ENCODE data around the gene EFEMP1. TPM values are rescaled to one million over a fixed set of nuclear protein-coding genes. Genes with fewer than 3 reads are reported as not detected.
A peak's percentile ranks its signal among the peaks of the same experiment; 100 is the strongest.

The EFEMP1 gene
- total RNA-seq, 2 donors from 2014 or later: 25.1 to 129 TPM

DNA sequence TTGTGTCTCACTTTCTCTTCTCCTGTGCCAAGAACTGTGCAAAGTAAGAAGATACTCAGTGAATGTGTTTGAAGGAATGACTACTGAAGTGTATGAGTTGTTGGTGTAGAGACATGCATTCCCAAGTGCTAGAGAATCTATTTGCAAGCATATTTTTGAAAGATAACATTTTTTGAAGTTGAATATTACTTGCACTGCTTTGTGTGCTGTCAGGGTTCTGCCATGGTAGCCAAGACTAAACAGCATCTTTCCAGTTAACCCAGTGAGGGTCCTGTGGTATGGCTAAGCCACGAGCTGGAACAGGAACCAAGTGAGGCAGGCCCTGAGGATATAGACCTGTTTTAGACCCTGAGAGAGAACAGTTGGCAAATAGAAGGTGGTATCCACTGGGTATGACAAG, 35.2 kb upstream of the EFEMP1 start:
- 44 to 67% methylated on average over 1 of the region's 1 CpG for WGBS, 2 donors
- Histone ChIP-seq H3K4me3 (no peak overlapping the region), H3K27ac (peak overlapping the region in 1 of 4 donors; percentile 5), H3K27me3 (no peaks in the 10 kb centered on the region), H3K36me3 (replicated peaks in 1 of 2; ENCODE audit: insufficient read depth in 1 of 2, low read depth in 2 of 2) (no peaks in the 10 kb centered on the region), H3K9me3 (no peaks in the 10 kb centered on the region), H3K4me1 (peaks cover 15% of the 10 kb centered on the region)
- ATAC-seq: no peak
- no peak for DNase-seq
- intact Hi-C loops (cut with DNase I): loop anchor here (10.0 kb wide), 1 partner anchor 194 kb away; no protein-coding TSS in a partner anchor
- no peak for TF ChIP-seq POLR2A (IDR thresholded peaks at IDR 0.05)
- TF ChIP-seq, protein P1, sequence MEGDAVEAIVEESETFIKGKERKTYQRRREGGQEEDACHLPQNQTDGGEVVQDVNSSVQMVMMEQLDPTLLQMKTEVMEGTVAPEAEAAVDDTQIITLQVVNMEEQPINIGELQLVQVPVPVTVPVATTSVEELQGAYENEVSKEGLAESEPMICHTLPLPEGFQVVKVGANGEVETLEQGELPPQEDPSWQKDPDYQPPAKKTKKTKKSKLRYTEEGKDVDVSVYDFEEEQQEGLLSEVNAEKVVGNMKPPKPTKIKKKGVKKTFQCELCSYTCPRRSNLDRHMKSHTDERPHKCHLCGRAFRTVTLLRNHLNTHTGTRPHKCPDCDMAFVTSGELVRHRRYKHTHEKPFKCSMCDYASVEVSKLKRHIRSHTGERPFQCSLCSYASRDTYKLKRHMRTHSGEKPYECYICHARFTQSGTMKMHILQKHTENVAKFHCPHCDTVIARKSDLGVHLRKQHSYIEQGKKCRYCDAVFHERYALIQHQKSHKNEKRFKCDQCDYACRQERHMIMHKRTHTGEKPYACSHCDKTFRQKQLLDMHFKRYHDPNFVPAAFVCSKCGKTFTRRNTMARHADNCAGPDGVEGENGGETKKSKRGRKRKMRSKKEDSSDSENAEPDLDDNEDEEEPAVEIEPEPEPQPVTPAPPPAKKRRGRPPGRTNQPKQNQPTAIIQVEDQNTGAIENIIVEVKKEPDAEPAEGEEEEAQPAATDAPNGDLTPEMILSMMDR (IDR thresholded peaks at IDR 0.05): no peak

DNA sequence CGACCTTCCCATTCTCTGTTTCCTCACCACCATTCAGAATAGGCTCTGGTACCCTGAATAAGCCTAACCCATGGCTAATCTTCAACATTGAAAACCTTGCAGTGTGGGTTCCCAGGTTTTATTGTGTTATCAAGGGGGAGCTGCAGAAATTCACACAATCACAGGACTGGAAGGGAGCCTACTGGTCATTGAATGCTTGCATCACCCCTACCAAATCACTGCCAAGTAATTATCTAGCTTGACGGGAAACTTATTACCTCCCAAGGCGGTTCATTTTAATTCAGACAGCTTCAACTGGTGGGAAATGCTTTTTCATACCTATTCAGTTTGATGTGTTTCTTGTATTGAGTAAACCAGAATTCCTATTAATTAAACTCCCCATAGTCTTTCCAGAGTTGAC, 33.6 kb upstream of the EFEMP1 start:
- H3K9me3 ChIP-seq: no peaks in the 10 kb centered on the region
- no peak overlapping the region for H3K27ac ChIP-seq
- DNase-seq (no peak), ATAC-seq (peak; percentile 27)
- no peak overlapping the region for H3K4me3 ChIP-seq
- H3K36me3 ChIP-seq (replicated peaks in 1 of 2; ENCODE audit: insufficient read depth in 1 of 2, low read depth in 2 of 2): no peaks in the 10 kb centered on the region
- 65 to 67% methylated on average over 3 of the region's 3 CpGs for WGBS, 2 donors
- no peaks in the 10 kb centered on the region for H3K27me3 ChIP-seq
- intact Hi-C loops (cut with DNase I): loop anchor here (10.0 kb wide), 1 partner anchor 192 kb away; no protein-coding TSS in a partner anchor
- TF ChIP-seq, protein P1 (IDR thresholded peaks at IDR 0.05): no peak
- TF ChIP-seq POLR2A (IDR thresholded peaks at IDR 0.05): no peak
- peaks cover 15% of the 10 kb centered on the region for H3K4me1 ChIP-seq

DNA sequence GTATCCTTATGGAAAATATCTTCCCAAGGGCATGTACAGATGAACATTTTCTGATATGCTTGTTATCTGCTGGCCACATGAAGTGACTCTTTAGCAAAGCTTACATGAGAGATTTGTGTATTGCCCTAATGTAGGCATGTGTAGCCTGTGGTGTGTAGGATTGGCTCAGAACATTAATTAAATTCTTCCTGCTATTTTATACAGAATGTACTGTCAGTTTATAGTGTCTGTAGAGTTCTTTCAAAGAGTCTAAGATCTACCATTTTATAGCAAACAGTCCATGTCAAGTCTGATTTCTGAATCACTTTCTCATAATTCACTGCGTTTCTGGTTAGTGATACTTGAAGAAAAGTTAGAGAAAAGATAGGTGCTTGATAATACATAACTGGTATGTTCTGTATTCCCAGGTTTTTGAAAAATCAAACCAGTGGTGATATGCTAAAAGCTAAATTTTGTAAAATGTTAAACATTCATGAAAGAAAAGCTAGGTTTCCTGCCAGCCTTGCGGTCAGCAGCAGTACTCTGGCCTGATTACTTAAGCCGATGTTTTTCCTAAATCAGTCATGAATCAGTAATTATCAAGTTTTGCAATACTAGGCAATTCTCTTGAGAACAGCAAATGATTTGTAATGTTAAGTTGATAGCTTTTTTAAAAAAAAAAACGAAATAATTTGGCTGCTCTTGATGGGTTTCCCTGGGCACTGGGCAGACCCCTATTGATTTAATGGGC, 30.9 kb upstream of the EFEMP1 start:
- DNase-seq (peak in 1 of 4 donors; percentile 8), ATAC-seq (no peak)
- Histone ChIP-seq H3K9me3 (no peaks in the 10 kb centered on the region), H3K36me3 (replicated peaks in 1 of 2; ENCODE audit: insufficient read depth in 1 of 2, low read depth in 2 of 2) (no peaks in the 10 kb centered on the region), H3K27me3 (no peaks in the 10 kb centered on the region), H3K27ac (no peak overlapping the region), H3K4me3 (no peak overlapping the region), H3K4me1 (peaks cover 15% of the 10 kb centered on the region)
- TF ChIP-seq POLR2A (IDR thresholded peaks at IDR 0.05): no peak
- TF ChIP-seq, protein P1 (IDR thresholded peaks at IDR 0.05): no peak
- 42 to 50% methylated on average over 4 of the region's 4 CpGs for WGBS, 2 donors
- intact Hi-C loops (cut with DNase I): loop anchor here (10.0 kb wide), 1 partner anchor 190 kb away; no protein-coding TSS in a partner anchor

DNA sequence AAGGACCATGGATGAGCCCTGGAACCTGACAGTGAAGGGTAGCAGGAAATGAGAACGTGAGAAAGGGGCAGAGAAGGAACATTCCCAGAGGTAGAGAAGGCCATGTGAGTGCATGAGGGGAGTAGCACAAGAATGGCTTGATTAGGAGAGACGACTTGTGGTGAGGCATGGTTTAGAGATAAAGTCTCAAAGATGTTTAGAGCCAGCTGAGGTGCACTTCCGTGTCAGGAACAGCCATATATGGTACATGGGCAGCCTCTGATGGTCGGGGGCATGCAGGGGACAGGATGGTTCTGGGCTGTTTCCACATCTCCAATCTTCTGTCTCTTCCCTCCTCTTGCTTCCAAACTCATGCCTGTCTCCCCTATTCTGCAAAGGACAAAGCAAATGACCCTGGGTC, 28.8 kb upstream of the EFEMP1 start:
- 33 to 47% methylated on average over 4 of the region's 4 CpGs for WGBS, 2 donors
- ATAC-seq: no peak

More for the DNA sequence above, 28.8 kb upstream of the EFEMP1 start:
- Histone ChIP-seq H3K9me3 (no peaks in the 10 kb centered on the region), H3K4me3 (no peak overlapping the region), H3K27me3 (no peaks in the 10 kb centered on the region), H3K4me1 (peaks cover 5% of the 10 kb centered on the region), H3K27ac (no peak overlapping the region), H3K36me3 (replicated peaks in 1 of 2; ENCODE audit: insufficient read depth in 1 of 2, low read depth in 2 of 2) (no peaks in the 10 kb centered on the region)
- TF ChIP-seq, protein P1 (IDR thresholded peaks at IDR 0.05): peak in 1 of 7 experiments; percentile 14
- no peak for TF ChIP-seq POLR2A (IDR thresholded peaks at IDR 0.05)
- intact Hi-C loops (cut with DNase I): loop anchor here (10.0 kb wide), 1 partner anchor 188 kb away; no protein-coding TSS in a partner anchor
- DNase-seq: peak in 1 of 4 donors; percentile 8
